Epithelial cell of prostate (primary cell): Measurements from ENCODE around the gene METTL4.
"Not testable (repeated sequence)": the region's sequence is repeated elsewhere in the genome, so short reads cannot be mapped to it uniquely, and the experiment has no call there.

Experiments
- DNase-seq: peaks from one replicate; pipeline ENCODE4 v3.0.0-alpha.2; 2011; ENCODE audit warnings: low read depth, low spot score
- H3K27ac ChIP-seq: fragments of 450-650 bp; 2 replicates; pipeline ENCODE4 v1.5.1; 2017; ENCODE audit warnings: mild to moderate bottlenecking

METTL4 gene

DNA sequence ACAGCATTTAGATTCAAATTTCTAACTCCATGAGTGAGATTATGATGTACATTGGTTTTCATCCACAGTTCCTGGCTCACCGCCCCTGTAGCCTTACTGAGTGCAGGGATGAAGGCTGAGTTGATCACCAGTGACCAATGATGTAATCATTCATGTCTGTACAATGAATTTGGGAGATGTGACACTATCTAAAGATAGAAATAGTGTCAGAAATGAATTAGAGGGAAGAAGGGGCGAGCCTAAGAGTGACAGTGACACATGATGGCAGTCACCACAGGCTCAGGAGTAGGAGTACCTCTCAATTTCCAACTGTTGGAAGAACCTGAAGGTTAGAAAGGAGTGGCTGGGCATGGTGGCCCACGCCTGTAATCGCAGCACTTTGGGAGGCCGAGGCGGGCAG is 3.2 kb downstream of the METTL4 start:
- H3K27ac ChIP-seq, result no peak overlapping the region
- no peak for DNase-seq

DNA sequence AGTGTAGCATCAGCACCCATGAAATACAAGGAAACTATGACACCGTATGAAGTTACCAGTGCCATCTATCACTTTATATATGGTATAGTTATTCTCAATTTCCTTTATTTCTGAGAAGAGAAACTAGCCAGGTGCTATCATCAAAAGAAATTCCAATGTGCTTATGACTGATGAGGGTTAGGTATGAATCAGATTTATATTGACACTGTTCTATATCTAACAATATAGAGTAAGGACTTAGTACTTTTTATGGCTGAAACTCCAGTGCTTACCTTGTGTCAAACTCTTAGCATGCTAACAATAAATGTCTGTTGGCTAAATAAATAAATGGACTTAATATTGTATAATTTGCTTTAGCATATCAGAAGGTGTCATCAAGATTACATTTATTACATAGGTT is 6.9 kb downstream of the METTL4 start:
- DNase-seq, result no peak
- no peak overlapping the region for H3K27ac ChIP-seq

DNA sequence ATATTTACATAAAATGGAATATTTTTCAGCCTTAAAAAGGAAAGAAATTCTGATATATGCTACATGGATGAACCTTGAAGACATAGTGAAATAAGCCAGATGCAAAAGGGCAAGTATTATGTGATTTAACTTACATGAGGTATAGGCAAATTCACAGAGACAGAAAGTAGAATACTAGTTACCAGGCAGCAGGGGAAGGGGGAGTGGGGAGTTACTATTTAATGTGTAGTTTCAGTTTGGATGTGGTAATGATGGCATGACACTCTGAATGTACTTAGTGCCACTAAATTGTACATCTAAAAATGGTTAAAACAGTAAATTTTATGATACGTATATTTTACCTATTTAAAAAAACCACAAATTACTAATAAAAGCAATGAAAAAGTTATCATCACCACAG is 12.1 kb downstream of the METTL4 start:
- DNase-seq, result no peak
- H3K27ac ChIP-seq, result no peak overlapping the region

DNA sequence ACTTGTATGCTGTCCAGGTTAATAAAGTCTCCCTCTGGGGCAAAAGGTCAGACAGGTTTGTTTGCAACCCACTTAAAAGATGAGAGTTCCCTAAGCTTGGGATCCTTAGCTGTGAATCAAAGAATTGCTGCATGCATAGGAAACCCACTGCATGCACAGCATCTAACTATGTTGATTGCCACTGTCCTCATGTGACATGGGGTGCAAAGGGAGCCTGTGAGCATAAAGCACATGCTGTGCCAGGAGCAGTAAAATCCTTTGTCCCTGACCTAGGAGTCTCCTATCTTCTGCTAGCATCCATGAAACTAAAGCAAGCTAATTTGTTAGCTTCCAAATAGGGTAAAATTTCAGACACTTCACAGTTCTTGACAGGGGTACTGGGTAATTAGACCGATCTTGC is 13.8 kb downstream of the METTL4 start:
- no peak for DNase-seq
- no peak overlapping the region for H3K27ac ChIP-seq

DNA sequence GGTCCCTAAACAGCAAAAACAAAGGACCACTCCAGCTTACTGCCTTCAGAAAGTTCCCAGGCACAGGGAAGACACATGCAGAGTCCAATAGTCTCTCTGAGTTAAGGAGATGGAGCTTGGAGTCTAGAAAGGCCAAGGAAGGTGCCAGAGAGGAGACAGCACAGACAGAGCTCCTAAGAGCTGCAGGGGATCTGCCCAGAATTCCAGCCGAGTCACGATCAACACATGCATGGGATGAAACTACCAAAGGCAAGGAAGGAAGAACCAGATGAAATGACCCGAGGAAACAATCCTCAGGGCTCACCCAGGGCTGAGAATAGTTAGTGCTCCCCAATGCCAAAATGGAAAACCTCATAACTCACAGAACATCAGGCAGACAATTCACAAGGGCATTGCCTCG is 15.4 kb downstream of the METTL4 start:
- H3K27ac ChIP-seq, result no peak overlapping the region
- no peak for DNase-seq

DNA sequence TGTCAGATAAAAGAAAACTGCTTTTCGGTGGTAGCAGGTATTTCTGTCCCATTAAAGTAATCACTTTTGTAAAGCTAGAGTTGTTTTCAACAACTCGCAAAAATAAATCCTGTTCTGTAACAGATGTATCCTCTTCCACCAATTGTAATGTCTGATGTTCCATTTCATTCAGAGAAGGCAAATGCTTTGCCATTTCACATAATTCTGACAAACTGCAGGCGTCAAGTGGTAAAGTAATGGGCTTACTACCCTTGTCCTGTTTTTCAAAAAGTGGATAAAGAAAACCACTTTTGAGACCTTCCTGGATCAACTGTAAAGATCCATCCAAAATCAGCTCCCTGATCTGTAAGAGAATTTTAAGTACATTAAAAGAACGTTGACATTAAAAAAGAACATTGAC is 16.6 kb downstream of the METTL4 start:
- DNase-seq, result no peak
- H3K27ac ChIP-seq, result no peak overlapping the region

DNA sequence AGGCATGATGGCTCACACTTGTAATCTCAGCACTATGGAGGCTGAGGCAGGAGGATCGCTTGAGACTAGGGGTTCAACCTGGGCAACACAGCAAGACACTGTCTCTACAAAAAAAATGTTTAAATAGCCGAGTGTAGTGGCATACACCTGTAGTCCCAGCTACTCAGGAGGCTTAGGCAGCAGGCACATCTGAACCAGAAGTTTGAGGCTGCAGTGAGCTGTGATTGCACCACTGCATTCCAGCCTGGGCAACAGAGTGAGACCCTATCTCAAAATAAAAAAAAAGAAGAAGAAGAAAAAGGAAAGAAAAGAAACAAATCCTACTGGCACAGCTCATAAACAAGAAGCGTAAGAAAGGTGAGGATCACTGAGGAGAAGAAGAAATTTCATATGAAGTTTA is 19.9 kb downstream of the METTL4 start:
- no peak for DNase-seq
- H3K27ac ChIP-seq, result no peak overlapping the region

DNA sequence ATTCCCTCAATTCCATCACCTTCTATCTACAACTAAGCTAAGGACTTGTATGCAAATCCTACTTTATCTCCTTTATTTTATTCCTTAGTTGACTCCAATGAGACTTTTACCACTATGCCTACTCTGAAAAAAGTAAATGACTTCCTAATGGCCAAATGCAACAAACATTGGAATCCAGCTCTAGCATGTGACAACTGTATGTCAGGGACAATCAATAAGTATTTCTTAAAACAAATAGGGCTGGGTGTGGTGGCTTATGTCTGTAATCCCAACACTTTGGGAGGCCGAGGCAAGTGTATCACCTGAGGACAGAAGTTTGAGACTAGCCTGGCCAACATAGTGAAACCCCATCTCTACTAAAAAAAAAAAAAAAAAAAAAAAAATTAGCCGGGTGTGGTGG is 21.8 kb downstream of the METTL4 start:
- no peak for DNase-seq
- H3K27ac ChIP-seq, result no peak overlapping the region

DNA sequence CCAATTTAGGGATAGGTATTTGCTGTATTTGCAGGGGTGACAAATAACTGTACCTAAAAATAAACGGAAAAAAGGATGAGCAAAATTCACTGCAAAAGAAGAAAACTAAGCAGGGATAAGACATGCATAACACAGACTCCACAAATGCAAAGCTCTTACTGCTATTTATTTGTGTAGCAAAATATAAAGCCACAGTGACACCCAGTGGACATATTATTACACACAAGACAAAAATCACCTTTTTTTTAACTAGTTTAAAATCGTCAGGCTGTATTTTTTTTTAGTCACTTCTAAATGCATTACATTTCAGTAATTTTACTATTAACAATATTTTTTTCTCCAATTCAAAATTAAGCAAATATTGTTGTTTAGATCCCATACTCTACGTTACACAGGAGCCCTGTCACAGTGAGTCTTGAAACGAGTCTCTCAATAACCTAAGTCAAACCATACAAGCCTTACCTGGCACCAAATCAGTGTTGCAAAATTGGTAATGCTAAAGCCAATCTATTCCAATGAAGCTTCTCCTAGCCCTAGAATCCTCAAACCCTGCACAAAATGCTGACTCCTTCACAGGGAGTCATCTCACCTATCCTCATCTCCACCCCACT is 23.7 kb downstream of the METTL4 start:
- no peak overlapping the region for H3K27ac ChIP-seq
- no peak for DNase-seq

DNA sequence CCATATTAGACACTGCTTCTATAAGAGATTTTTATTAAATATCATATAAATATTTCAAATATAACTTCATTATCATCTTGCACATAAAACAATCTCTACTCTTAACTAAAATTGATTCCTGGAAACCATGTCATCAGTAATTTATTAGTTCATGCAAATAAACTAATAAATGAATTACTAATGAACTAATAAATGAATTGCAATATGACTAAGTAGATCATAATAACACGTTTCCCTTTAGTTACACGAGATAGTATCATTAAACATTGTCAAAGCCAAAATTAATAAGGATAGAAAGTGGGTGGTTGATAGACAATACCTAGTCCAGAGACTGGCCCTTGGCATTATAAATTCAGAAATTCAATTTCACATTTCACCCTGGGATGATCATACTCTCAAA is 26.1 kb downstream of the METTL4 start:
- no peak for DNase-seq
- no peak overlapping the region for H3K27ac ChIP-seq

DNA sequence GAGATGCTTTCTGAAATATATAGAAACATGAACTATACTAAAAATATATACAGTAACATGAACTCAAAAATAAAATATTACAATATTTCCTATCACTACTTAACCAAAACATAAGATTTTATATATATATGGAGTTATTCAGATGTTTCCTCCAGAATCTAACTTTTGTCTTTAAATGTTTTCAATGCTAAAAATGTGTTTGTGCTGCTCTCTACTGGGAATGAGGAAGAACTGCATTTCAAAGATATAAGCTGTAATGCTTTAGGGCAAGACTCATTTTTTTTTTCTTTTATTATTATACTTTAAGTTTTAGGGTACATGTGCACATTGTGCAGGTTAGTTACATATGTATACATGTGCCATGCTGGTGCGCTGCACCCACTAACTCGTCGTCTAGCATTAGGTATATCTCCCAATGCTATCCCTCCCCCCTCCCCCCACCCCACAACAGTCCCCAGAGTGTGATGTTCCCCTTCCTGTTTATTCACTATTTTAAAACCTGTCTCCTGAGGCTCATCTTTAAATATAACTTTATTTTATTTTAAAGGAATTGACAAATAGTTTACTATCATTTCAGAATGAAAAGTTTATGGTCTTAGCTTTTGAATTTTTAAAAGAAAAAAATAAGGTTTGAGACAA is 29.3 kb downstream of the METTL4 start:
- not testable (repeated sequence) for DNase-seq, H3K27ac ChIP-seq

DNA sequence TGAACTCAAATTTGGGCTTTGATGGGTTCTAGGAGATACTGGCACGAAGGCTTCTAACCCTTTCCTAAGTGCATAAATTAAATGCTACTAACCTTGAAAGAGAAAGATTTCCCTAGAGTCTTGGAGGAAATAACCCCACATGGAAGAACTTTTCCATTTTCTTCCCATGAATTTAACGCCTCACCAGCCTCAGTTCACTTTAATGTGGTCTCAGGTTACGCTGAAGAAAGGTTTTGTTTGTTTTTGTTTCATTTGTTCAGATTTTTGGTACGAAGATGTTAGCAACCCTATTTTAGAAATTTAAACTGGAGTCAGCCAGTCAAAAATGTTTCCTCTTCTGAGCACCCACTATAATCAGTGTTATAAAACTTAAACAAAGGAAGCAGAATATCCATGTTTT is 30.7 kb downstream of the METTL4 start:
- no peak overlapping the region for H3K27ac ChIP-seq
- DNase-seq, result no peak

DNA sequence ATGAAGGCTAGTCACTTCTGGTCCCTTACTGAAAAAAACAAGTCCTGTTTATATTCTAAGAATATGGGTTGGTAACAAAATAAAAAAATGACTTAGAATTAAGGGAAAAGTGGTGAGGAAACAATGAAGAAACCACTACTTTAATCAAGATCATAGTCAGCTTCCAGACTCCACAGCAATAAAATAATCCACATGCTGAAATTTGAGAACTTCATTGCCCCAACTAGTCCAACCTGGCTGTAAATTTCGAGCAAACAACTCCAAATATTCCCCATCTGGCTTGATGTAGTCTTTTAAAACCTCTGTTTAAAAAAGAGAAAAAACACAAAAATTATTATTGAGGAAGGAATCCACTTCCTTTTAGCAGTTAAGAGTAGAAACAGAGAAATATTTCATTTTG is 32.5 kb downstream of the METTL4 start:
- DNase-seq, result no peak
- no peak overlapping the region for H3K27ac ChIP-seq

DNA sequence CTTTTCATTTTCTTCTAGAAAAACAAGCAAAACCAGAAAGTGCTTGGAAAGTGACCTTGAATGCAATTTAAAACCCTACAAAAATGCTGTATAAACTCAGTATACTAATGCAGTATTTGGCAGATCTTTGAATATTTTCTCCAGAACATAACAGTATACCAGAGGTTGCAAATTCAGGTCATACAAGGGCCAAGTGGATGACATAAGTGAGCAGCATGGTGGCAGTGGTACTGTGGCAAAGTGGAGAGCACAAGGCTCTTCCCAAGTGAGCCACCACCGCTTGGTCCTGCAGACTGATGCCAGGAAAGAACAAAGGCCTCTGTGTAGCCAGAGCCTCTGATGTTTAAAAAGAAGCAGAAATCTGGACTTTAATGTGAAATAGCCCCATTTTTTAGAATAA is 33.1 kb downstream of the METTL4 start:
- DNase-seq, result no peak
- no peak overlapping the region for H3K27ac ChIP-seq

DNA sequence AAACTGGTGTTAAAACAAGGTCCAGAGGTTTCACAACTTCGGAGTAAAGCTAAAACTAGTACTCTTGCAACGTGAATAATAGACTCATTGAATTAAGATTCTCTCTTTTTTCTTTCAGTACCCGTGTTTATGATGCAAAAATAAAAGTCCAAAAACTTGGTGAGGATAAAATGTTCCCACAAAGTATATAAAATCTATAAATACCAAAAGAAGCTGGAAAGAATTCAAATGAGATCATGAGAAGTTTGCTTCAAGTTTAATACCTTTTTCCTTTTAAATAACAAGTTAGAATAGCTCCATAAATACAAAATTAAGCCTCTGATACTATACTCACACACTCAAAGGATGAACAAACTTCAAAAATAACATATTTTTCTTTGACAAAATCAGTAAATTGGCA is 34.0 kb downstream of the METTL4 start:
- no peak for DNase-seq
- H3K27ac ChIP-seq, result no peak overlapping the region

DNA sequence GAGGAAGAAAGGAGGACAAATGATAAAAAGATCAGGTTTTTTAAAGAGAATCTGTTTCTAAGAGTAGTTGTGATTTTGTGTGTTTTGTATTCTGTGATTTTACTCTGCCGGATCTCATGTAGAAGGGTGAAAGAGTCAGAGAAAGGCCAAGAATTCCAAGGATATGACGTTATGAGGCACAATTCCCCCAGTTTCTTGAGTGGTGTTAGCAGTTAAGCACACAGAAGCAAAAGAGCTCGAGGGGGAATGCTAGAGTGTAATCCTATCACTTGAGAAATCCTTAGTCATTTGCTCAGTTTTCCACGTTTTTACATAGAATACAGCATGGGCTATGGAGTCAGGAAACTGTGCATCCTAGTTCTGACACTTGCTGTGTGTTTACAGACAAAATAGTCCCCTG is 34.8 kb downstream of the METTL4 start:
- DNase-seq, result no peak
- H3K27ac ChIP-seq, result no peak overlapping the region

DNA sequence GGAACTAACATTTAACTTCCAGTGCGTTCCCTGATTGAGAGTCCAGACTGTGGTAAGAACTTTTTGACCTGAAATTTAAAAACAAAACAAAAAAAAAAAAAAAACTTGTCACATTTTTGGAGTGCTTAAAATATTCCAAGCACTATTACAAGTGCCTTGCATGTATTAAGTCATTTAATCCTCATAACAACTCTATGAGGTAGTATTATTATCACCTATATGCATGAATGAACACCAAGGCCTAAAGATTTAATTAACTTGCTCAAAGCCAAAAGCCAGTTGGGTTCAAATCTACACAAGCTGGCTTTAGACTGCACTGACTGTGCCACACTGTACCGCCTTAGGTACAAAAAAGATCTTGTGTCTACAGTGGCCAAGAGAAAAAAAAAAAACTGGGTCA is 35.2 kb downstream of the METTL4 start:
- no peak overlapping the region for H3K27ac ChIP-seq
- DNase-seq, result no peak

DNA sequence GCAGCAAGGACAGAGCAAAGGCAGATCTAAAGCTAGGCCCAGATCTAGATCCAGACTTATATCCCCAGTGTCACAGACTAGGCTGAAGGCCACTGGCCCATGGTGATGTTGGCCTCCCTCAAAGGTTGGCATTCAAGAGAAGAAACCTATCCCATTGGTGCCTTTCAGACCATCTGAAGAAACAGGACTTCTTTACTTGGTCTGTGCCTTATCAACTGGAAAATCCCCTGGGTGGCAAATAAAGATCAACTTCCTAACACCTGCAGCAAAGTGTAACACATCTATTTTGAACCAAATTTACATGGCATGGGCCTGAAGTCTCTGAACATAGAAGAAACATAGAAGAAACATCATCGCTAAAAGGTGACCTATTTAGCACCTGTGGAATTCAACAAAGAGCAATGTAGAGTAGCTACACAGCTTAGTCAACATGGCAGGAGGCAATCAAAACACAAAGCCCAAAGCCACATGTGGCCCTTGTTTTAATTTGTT is 35.8 kb downstream of the METTL4 start:
- DNase-seq, result no peak
- H3K27ac ChIP-seq, result no peak overlapping the region

DNA sequence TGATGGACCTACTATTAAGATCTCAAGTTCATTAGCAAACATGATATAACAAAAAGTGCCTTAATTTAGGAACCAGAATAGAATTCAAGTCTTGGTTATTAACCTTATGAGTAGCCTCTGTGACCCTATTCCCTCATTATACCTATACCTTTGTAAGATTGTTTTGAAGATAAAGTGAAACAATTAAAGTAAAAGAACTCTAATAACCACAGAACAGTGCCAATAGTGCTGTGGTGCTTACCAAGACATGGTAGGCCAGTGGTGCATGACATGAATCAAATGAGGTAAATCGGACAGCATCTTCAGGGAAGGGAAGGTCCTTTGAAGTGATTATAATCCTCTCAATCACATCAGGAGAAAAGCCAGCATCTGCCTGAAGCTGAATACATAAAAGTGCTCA is 36.4 kb downstream of the METTL4 start:
- H3K27ac ChIP-seq, result no peak overlapping the region
- no peak for DNase-seq

DNA sequence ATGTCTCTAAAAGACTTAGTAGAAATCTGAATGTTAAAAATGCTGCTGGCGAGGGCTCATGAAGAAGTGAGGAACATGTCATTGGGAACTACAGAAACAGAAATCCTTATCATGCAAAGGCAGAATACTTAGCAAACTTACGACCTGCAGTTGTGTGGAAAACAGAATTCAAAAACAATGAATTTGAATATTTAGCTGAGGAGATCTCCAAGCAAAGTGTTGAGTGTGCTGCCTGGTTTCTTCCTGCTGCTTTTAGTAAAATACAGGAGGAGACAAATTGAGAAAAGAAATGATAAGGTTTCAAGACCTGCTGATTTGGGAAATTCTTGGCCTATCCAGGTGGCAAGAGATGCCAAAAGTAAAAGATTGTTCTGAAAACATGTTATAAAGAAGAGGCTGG is 38.5 kb downstream of the METTL4 start:
- H3K27ac ChIP-seq, result no peak overlapping the region
- no peak for DNase-seq

DNA sequence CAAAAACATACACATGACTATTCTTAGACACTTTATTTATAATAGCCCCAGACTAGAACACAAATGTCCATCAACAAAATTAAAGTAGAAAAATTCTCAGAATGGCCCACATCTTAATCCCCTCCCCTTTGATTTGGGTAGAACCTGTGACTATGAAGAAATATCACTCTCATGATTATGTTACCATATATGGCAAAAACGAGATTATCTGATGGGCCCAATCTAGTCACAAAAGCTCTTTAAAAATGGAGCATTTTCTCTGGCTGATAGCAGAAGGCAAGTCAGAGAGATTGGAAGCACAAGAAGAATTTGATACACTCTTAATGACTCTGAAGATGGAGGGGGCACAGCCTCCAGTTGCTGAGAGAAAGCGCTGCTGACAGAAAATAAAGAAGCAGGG is 39.6 kb downstream of the METTL4 start:
- no peak for DNase-seq
- no peak overlapping the region for H3K27ac ChIP-seq

DNA sequence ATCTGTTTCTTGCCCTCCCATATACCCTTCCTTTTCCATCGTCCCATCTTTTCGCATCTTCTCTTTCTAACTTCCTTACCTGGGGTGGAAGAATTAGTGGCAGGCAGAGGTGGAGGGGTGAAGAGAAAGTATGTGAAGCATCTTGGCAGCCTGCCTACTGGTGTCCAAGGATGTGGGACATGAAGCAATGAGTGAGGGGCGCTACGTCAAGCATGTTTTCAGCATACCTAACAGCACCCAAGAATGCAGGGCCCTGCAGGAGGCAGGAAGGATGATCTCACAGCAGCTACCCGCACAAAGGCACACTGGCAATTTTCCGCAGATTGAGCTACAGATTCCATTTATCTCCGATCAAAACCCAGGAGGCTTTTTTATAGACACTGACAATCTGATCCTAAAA is 42.2 kb downstream of the METTL4 start:
- no peak overlapping the region for H3K27ac ChIP-seq
- no peak for DNase-seq
